PC-3 (cell line): Measurements from ENCODE around the gene USH2A.

Source experiments
- EZH2 ChIP-seq: fragments of 300-600 bp; sonication (generic); IDR thresholded peaks from one replicate; pipeline ENCODE4 v1.6.1; 2017; ENCODE audit warnings: antibody characterized with exemption, mild to moderate bottlenecking, low read length; ENCODE audit not compliant: unreplicated experiment
- EZH2phosphoT487 ChIP-seq: fragments of 300-600 bp; sonication (generic); IDR thresholded peaks from 2 replicates; pipeline ENCODE4 v1.6.1; 2018; ENCODE audit warnings: mild to moderate bottlenecking, antibody characterized with exemption, low read length, borderline replicate concordance
- TF ChIP-seq, protein P1 (sequence below): fragments of 300-600 bp; sonication (generic); conservative IDR thresholded peaks from 2 replicates; pipeline ENCODE4 v1.5.1; 2017; ENCODE audit warnings: antibody characterized with exemption, low read depth, mild to moderate bottlenecking, low read length

DNA sequence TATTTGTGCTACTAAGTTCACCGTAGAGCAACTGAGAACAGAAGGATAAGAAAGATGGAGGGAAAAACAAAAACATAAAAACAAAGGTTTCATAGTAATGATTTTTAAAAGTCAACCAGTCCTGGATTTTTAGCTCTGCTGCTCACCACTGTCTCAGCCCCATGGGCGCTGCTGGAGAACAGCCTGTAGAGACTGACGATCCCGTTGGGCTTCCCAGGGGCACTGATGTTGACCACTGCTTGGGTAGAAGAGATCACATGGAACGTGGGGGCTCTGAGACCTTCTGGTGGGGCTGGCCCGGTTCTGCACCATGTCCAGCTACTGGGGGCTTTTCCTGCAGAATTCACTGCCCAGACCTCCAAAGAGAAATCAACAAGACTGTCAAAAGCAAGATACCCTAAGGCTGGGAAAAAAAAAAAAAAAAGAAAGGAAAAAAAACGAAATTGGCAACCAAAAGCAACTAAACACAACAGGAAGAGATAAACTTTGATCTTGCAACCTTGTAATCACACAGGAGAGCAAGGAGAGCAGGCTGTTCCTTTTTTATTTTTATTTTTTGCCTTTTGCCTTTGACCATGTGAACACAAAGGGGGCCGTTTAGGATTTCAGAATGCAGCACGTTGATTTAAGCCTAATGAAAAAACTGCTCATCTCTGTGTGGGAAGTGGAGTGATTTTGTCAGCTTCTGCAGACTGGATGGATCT is 772.6 kb downstream of the USH2A start:
- TF ChIP-seq, protein P1, sequence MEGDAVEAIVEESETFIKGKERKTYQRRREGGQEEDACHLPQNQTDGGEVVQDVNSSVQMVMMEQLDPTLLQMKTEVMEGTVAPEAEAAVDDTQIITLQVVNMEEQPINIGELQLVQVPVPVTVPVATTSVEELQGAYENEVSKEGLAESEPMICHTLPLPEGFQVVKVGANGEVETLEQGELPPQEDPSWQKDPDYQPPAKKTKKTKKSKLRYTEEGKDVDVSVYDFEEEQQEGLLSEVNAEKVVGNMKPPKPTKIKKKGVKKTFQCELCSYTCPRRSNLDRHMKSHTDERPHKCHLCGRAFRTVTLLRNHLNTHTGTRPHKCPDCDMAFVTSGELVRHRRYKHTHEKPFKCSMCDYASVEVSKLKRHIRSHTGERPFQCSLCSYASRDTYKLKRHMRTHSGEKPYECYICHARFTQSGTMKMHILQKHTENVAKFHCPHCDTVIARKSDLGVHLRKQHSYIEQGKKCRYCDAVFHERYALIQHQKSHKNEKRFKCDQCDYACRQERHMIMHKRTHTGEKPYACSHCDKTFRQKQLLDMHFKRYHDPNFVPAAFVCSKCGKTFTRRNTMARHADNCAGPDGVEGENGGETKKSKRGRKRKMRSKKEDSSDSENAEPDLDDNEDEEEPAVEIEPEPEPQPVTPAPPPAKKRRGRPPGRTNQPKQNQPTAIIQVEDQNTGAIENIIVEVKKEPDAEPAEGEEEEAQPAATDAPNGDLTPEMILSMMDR: no peak
- no peak for TF ChIP-seq EZH2
- TF ChIP-seq EZH2phosphoT487: no peak
